ENCODE results near the gene SPACA1.
"Not testable (repeated sequence)": the region's sequence is repeated elsewhere in the genome, so short reads cannot be mapped to it uniquely, and the experiment has no call there.

SPACA1 gene, protein sequence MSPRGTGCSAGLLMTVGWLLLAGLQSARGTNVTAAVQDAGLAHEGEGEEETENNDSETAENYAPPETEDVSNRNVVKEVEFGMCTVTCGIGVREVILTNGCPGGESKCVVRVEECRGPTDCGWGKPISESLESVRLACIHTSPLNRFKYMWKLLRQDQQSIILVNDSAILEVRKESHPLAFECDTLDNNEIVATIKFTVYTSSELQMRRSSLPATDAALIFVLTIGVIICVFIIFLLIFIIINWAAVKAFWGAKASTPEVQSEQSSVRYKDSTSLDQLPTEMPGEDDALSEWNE

DNA sequence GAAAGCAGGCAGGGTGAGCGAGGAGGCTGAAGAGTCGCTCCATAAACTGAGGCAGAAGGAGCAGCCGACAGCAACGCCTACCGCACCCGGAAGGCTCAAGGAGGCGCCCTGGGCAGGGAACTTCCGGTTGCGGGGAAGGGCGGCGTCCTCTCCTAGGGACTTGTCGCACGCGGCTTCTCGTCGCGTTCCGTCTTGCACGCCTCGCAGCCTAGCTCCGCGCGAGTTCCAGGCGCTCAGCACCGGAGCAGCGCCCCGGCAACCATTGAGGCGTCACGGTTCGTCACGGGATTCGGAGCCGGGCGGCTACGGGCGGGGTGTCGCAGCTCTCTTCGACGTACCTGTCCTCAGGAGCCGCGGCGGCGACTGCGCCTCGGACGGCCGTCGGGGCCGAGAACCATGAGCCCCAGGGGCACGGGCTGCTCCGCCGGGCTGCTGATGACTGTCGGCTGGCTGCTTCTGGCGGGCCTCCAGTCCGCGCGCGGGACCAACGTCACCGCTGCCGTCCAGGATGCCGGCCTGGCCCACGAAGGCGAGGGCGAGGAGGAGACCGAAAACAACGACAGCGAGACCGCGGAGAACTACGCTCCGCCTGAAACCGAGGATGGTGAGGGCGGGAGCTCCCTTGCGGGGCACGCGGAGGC, at the start of gene SPACA1:
Gene SPACA1 (plus strand): TSS at position 332 of the 641 bp plus-strand sequence. CDS start 65 bp downstream, at position 397.
- DNase-seq (ENCODE audit: low spot score in 2 of 2), result no peak
- H3K27ac Mint-ChIP-seq, result no peak within 1 kb of the TSS
- H3K4me1 Mint-ChIP-seq, result no peaks in the 10 kb centered on the region
- H3K27me3 Mint-ChIP-seq, result no peaks in the 10 kb centered on the region
- ATAC-seq (ENCODE audit: low read depth), result peak; percentile 14
- no peaks in the 10 kb centered on the region for H3K36me3 Mint-ChIP-seq
- H3K4me3 Mint-ChIP-seq, result no peak within 1 kb of the TSS
- H3K9me3 Mint-ChIP-seq, result peaks cover 2% of the 10 kb centered on the region

DNA sequence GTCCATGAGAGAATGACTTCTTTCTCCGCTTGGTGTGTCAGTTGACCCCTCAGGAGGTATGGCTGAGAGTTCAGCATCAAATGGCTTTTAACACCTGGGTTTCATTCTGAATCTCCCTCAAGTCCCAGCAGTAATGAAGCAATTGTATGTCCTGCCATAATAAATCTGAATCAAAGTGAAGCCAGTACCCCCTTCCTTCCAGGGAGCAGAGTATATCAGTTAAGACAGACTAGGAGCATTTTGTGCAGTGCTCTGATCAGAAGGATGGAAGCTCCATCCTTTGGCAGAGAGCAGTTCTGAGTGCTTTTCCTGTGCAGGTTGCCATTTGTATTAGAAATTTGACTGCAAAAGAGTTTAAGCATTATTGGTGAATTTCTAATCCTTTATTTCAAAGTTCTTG, 46.9 kb upstream of the SPACA1 start:
- no peaks in the 10 kb centered on the region for H3K36me3 Mint-ChIP-seq

DNA sequence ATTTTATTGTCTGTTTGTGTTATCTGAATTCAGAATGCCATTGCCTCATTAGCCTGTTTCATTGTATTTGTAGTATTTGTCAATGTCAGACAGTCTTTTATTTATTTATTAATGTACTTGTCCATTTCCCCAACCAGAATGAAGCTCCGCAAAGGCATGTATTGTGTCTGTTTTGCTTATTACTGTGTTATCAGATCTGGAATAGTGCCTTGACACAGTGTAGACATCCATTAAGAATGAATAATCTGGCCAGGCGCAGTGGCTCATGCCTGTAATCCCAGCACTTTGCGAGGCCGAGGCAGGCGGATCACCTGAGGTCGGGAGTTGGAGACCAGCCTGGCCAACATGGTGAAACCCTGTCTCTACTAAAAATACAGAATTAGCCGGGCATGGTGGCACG, 46.4 kb upstream of the SPACA1 start:
- DNase-seq (ENCODE audit: low spot score in 2 of 2); ATAC-seq (ENCODE audit: low read depth); H3K36me3 Mint-ChIP-seq; H3K9me3 Mint-ChIP-seq; H3K4me1 Mint-ChIP-seq; H3K27me3 Mint-ChIP-seq; H3K4me3 Mint-ChIP-seq; H3K27ac Mint-ChIP-seq: not testable (repeated sequence)

More for the DNA sequence above, 46.9 kb upstream of the SPACA1 start:
- H3K4me1 Mint-ChIP-seq, result no peaks in the 10 kb centered on the region
- H3K4me3 Mint-ChIP-seq, result no peak overlapping the region
- H3K27ac Mint-ChIP-seq, result no peak overlapping the region
- H3K9me3 Mint-ChIP-seq, result no peaks in the 10 kb centered on the region
- DNase-seq (ENCODE audit: low spot score in 2 of 2) (no peak), ATAC-seq (ENCODE audit: low read depth) (no peak)
- H3K27me3 Mint-ChIP-seq, result peaks cover 1% of the 10 kb centered on the region

DNA sequence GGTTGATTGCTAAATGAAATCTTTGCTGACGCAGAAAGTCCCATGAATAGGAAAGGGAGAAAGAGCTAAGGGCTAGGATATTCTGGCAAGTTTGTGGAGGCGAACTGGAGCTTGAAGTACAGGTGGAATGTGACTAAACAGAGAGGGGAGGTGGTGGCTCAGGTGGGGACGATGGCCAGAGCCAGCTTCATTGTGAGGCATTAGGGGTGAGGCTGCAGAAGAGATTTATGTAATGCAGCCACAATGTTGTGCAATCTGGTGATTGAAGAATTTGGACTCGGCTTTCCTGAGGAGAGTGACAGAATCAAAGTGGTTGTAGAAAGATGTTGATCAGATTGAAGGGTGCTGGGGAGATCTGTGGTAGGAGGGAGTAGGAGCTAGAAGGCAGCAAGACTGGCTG, 42.9 kb upstream of the SPACA1 start:
- Mint-ChIP-seq H3K27me3 (peaks cover 1% of the 10 kb centered on the region), H3K9me3 (no peaks in the 10 kb centered on the region), H3K27ac (no peak overlapping the region), H3K36me3 (no peaks in the 10 kb centered on the region), H3K4me1 (peaks cover 7% of the 10 kb centered on the region), H3K4me3 (no peak overlapping the region)
- ATAC-seq (ENCODE audit: low read depth) (no peak), DNase-seq (ENCODE audit: low spot score in 2 of 2) (no peak)

DNA sequence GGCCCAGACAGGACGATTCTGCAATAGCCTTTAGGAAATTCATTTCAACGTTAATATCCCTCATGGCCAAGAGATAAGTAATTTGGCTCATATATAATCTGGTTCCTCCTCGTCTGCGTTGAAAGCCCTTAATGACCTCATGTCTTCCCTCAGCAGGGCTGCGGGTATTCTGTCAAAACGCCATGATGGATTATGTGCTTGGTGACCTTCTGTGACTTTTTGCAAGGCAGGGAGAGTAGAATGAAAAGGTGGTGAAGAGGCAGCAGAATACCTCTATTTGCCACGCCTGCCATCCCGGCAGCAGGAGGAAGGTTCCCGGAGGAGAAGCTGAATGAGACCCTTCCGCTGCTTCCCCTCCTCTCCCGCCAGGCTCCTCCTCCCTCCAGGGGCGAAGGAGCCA, 41.1 kb upstream of the SPACA1 start:
- Mint-ChIP-seq H3K36me3 (no peaks in the 10 kb centered on the region), H3K4me1 (peaks cover 7% of the 10 kb centered on the region), H3K27me3 (peaks cover 1% of the 10 kb centered on the region), H3K27ac (no peak overlapping the region), H3K9me3 (no peaks in the 10 kb centered on the region), H3K4me3 (no peak overlapping the region)
- no peak for ATAC-seq (ENCODE audit: low read depth)
- no peak for DNase-seq (ENCODE audit: low spot score in 2 of 2)

DNA sequence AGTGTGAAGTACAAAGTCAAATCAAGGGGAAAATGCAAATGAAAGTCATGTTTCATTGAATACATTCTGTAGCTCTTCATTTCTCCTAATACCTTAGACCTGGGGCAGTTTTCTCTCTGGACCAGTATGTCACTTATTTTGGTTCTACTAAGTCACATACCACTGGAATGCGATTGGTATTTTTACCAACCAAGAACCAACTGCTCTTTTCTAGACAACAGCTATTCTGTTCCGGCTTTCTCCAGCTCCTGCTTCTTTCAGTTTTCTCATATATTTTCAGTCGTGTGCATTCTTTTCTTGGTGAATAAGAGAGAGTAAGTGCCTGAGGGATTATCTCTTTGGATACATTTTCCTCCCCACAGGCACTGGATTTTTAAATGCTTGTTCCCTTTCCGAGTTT, 39.2 kb upstream of the SPACA1 start:
- no peak overlapping the region for H3K27ac Mint-ChIP-seq
- ATAC-seq (ENCODE audit: low read depth), result no peak
- H3K27me3 Mint-ChIP-seq, result peaks cover 1% of the 10 kb centered on the region

DNA sequence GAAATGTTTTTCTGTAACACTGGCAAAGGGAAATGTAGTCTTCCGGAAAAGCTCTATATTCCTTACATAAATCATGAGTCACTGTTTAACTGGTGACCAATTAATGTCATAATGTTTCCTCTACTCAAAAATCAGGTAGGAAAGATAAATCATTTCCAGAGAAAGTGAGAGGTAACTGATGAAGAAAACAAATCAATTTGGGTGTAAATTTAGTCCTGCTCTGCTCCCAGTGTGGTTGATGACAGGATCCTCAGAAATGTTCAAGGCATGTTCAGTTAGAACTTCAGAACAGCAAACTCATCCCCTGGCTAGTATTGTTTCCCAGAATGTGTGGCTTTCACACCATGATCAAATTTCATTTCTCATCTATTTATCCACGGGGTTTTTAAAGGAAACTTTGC, 38.8 kb upstream of the SPACA1 start:
- Mint-ChIP-seq H3K9me3 (no peaks in the 10 kb centered on the region), H3K27ac (no peak overlapping the region), H3K4me3 (no peak overlapping the region), H3K27me3 (peaks cover 1% of the 10 kb centered on the region), H3K36me3 (no peaks in the 10 kb centered on the region), H3K4me1 (peaks cover 19% of the 10 kb centered on the region)
- ATAC-seq (ENCODE audit: low read depth), result no peak
- DNase-seq (ENCODE audit: low spot score in 2 of 2), result no peak

More for the DNA sequence above, 39.2 kb upstream of the SPACA1 start:
- Mint-ChIP-seq H3K4me1 (peaks cover 18% of the 10 kb centered on the region), H3K9me3 (no peaks in the 10 kb centered on the region), H3K36me3 (no peaks in the 10 kb centered on the region), H3K4me3 (no peak overlapping the region)
- no peak for DNase-seq (ENCODE audit: low spot score in 2 of 2)

DNA sequence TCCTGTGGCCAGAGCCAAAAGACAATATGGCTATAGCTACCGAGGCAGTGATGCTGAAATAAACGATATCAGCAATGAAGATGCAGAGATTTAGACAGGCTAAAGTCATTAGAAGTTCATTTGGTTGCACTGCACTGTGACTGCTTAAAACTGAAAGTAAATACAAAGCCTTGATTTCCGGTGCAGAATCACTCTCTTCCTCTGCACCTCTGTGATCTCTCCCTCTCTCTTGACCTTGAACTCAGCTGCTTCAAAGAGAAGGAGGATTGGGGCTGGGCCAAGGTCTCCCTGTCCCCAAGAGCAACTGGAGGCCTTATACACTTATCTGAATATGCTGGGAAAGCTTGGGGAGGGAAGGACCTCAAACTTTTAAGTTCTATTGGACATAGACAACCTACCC, 34.6 kb upstream of the SPACA1 start:
- ATAC-seq (ENCODE audit: low read depth) (peak; percentile 82), DNase-seq (ENCODE audit: low spot score in 2 of 2) (no peak)
- H3K36me3 Mint-ChIP-seq, result no peaks in the 10 kb centered on the region
- no peaks in the 10 kb centered on the region for H3K27me3 Mint-ChIP-seq
- H3K4me3 Mint-ChIP-seq, result peak overlapping the region; percentile 17
- no peaks in the 10 kb centered on the region for H3K9me3 Mint-ChIP-seq
- peak overlapping the region; percentile 62 for H3K27ac Mint-ChIP-seq
- H3K4me1 Mint-ChIP-seq, result peaks cover 18% of the 10 kb centered on the region

DNA sequence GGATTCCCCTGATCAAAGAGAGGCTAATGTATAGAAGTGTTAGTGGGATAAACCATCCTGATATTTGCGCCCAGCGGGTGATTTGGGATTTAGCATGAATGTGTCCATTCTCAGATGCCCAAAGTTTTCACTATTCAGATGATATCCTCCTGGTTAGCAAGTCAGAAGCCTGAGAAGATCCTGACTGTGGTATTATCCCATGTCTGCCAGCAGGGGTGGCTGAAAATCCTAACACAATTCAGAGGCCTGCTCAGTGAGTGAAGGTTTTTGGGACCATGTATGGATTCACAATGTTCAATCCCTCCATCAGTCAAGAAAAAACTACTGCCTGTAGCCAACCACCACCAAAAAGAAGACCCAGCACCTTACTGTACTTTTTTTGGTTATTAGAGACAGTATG, 34.1 kb upstream of the SPACA1 start:
- DNase-seq (ENCODE audit: low spot score in 2 of 2) (no peak), ATAC-seq (ENCODE audit: low read depth) (peak; percentile 27)
- Mint-ChIP-seq H3K27ac (peak overlapping the region; percentile 62), H3K4me1 (peaks cover 13% of the 10 kb centered on the region), H3K4me3 (peak overlapping the region; percentile 17), H3K9me3 (no peaks in the 10 kb centered on the region), H3K27me3 (no peaks in the 10 kb centered on the region), H3K36me3 (no peaks in the 10 kb centered on the region)

DNA sequence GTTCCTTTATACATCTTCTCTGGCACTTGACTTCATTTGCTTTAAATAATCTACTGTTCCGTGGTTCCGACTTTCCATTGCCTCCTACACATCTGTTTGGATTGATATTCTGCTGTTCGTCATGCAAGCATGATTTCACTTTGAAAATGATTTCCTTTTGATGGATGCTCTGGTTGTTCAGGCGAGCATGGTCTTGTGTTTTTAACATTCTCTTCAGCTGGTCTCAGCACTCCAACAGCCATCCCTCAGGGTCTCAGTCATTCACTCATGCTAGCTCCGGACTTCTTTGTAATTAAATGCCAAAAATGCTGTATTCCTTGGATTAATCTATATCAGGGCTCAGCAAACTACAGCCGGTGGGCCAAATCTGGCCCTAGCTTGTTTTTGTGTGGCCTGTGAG, 27.2 kb upstream of the SPACA1 start:
- no peak overlapping the region for H3K27ac Mint-ChIP-seq
- DNase-seq (ENCODE audit: low spot score in 2 of 2) (no peak), ATAC-seq (ENCODE audit: low read depth) (no peak)
- H3K27me3 Mint-ChIP-seq, result no peaks in the 10 kb centered on the region
- no peak overlapping the region for H3K4me3 Mint-ChIP-seq
- H3K9me3 Mint-ChIP-seq, result peaks cover 1% of the 10 kb centered on the region
- no peaks in the 10 kb centered on the region for H3K36me3 Mint-ChIP-seq
- no peaks in the 10 kb centered on the region for H3K4me1 Mint-ChIP-seq

DNA sequence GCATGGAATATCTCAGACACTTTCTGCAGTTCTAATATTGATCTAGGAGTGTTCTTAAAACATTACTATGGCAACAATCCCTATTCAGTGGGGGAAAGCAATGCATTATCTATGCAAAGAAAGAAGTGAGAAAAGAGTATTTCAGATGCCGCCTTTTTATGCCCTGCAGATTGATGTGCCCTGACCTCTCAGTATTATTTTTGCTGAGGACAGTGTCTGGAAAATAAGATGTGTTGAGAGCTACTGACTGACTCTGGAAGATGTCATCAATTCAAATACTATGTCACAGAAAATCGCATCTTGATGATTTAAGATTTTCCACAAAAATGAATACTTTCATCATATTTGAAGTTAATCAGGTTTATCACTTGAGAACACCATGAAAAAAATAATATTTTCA, 22.9 kb upstream of the SPACA1 start:
- DNase-seq (ENCODE audit: low spot score in 2 of 2) (no peak), ATAC-seq (ENCODE audit: low read depth) (no peak)
- Mint-ChIP-seq H3K9me3 (peaks cover 6% of the 10 kb centered on the region), H3K36me3 (peaks cover 8% of the 10 kb centered on the region), H3K27ac (no peak overlapping the region), H3K4me3 (no peak overlapping the region), H3K27me3 (no peaks in the 10 kb centered on the region), H3K4me1 (no peaks in the 10 kb centered on the region)

DNA sequence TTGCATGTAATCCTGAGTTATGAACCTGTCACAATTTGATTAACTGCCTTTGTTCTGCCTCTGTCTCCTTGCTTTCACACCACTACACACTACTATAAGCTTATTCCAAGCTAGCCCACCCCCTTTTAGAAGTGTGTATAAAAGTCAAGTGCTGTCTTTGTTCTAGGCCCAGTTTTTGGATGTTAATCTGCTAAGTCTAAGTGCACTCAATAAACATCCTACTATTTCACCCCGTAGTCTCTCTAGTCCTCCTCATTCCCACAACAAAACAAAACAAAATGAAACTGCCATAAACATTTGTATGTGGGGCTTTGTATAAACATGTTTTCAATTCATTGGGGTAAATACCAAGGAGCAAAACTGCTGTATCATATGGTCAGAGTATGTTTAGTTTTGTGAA, 16.1 kb upstream of the SPACA1 start:
- no peak overlapping the region for H3K27ac Mint-ChIP-seq
- H3K36me3 Mint-ChIP-seq, result peaks cover 28% of the 10 kb centered on the region
- no peaks in the 10 kb centered on the region for H3K27me3 Mint-ChIP-seq
- peaks cover 32% of the 10 kb centered on the region for H3K9me3 Mint-ChIP-seq
- H3K4me3 Mint-ChIP-seq, result no peak overlapping the region
- ATAC-seq (ENCODE audit: low read depth) (no peak), DNase-seq (ENCODE audit: low spot score in 2 of 2) (no peak)
- H3K4me1 Mint-ChIP-seq, result no peaks in the 10 kb centered on the region

DNA sequence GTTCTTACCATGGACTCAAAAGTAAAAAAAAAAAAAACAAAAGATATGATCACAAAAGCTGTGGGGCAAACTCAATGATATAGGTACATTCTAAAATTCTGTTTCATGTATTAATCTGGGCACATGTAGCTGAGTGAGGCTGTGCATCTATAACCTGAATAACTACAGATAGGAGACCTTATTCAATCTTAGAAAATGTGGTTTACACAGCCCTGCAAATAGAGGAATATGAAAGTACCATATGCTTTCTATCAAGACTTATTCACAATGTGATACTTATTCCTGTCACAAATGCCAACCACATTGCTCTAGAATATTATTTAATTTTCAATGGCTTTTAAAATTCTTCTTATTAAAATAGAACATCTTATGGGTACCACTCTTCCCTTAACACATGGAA, 3.1 kb upstream of the SPACA1 start:
- H3K36me3 Mint-ChIP-seq, result no peaks in the 10 kb centered on the region
- ATAC-seq (ENCODE audit: low read depth) (no peak), DNase-seq (ENCODE audit: low spot score in 2 of 2) (no peak)
- no peaks in the 10 kb centered on the region for H3K27me3 Mint-ChIP-seq
- H3K9me3 Mint-ChIP-seq, result peaks cover 2% of the 10 kb centered on the region
- H3K4me1 Mint-ChIP-seq, result no peaks in the 10 kb centered on the region
- no peak overlapping the region for H3K4me3 Mint-ChIP-seq
- H3K27ac Mint-ChIP-seq, result no peak overlapping the region

DNA sequence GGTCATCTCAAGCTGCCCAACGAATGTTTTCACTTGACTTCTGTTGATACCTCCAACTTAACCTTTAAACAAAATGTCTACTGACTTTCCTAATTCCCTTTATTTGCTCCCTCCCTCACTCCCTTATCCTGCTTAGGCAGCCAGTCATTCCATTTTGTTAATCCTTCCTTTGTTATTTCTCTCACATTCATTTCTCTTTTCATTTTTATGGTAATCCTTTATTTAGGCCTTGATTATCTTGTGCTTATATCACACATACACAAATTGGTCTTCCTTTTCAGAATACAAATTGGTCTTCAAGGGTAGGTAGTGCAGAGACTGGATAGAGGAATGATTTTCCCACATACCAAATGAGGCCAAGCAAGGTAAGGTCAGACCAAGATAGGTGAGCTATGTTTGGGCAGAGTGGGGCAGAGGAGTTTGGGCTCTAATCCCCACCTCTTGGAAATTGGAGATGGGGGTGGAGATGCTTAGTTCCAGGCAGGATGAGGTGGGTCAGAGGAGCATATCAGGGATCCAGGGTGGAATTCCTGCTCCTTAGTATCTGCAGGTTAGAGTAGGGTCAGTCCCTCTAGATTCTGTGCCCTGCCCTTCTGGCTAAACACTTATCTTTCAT, 2.0 kb upstream of the SPACA1 start:
- ATAC-seq (ENCODE audit: low read depth) (no peak), DNase-seq (ENCODE audit: low spot score in 2 of 2) (no peak)
- Mint-ChIP-seq H3K4me1 (no peaks in the 10 kb centered on the region), H3K36me3 (no peaks in the 10 kb centered on the region), H3K9me3 (peaks cover 2% of the 10 kb centered on the region), H3K27me3 (no peaks in the 10 kb centered on the region), H3K27ac (no peak overlapping the region), H3K4me3 (no peak overlapping the region)

Measured in memory B cell (primary cell).